Measurements from ENCODE around the gene GPR55. TPM values are rescaled to one million over a fixed set of nuclear protein-coding genes. Genes with fewer than 3 reads are reported as not detected.

The GPR55 gene
- total and polyA plus RNA-seq, 2 of the 8 experiments (the other 6 are each of a cell fraction or from before 2014, with no cell fraction given), result not detected

DNA sequence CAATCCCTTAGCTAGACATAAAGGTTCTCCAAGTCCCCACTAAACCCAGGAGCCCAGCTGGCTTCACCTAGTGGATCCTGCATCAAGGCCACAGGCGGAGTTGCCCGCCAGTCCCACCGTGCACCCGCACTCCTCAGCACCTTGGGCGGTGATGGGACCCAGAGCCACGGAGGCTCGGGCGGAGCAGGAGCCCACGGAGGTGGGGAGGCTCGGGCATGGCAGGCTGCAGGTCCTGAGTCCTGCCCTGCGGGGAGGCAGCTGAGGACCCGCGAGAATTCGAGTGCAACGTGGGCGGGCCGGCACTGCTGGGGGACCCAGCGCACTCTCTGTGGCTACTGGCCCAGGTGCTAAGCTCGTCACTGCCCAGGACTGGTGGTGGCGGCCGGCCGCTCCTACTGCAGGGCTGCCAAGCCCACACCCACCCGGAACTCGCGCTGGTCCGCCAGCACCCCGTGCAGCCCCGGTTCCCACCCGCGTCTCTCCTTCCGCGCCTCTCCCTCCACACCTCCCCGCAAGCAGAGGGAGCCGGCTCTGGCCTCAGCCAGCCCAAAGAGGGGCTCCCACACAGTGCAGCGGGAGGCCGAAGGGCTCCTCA, 39.2 kb upstream of the GPR55 start:
- Histone ChIP-seq H3K4ac (replicated peaks; ENCODE audit: insufficient read length, low read depth, low read length) (no peak overlapping the region), H4K91ac (replicated peaks; ENCODE audit: insufficient read length, low read length) (no peak overlapping the region), H3K23ac (ENCODE audit: insufficient read length) (no peak overlapping the region), H4K8ac (ENCODE audit: extremely low read depth, insufficient read depth, low read length) (no peak overlapping the region), H3K56ac (replicated peaks; ENCODE audit: insufficient read length, low read depth, low read length) (no peak overlapping the region), H2BK120ac (replicated peaks; ENCODE audit: low read depth, low read length) (no peak overlapping the region), H3K27ac (ENCODE audit: low read depth, low read length) (no peak overlapping the region), H3K4me2 (ENCODE audit: insufficient read depth in 1 of 2, low read depth in 2 of 2, low read length in 2 of 2) (no peak overlapping the region), H2BK12ac (ENCODE audit: low read depth, low read length) (no peak overlapping the region), H3K9ac (replicated peaks in 1 of 4; ENCODE audit: extremely low read depth in 1 of 4, low read depth in 3 of 4, low read length in 3 of 4) (no peak overlapping the region), H3K27me3 (replicated peaks in 1 of 4; ENCODE audit: control insufficient read depth in 3 of 4, extremely low read depth in 1 of 4, insufficient read depth in 3 of 4, low read length in 3 of 4) (no peaks in the 10 kb centered on the region; a peak in 1 of 7 replicates), H2BK20ac (ENCODE audit: low read length) (no peak overlapping the region), H3K79me2 (ENCODE audit: control insufficient read depth in 1 of 2, insufficient read depth in 2 of 2, low read length in 2 of 2) (no peaks in the 10 kb centered on the region), H3K23me2 (ENCODE audit: low read depth, low read length) (no peaks in the 10 kb centered on the region), H4K5ac (ENCODE audit: insufficient read length, low read depth, low read length) (no peak overlapping the region), H3K18ac (ENCODE audit: extremely low read depth, low read length) (no peak overlapping the region), H2AK5ac (ENCODE audit: low read depth, low read length) (no peak overlapping the region), H3K36me3 (ENCODE audit: control insufficient read depth in 2 of 4, insufficient read depth in 4 of 4, low read length in 3 of 4) (no peaks in the 10 kb centered on the region), H3K14ac (ENCODE audit: insufficient read length) (no peak overlapping the region), H3K9me3 (ENCODE audit: insufficient read depth in 2 of 2, low read depth in 1 of 2, low read length in 1 of 2) (peaks cover 0 to 5% of the 10 kb centered on the region in 2 experiments; a peak in 1 of 4 replicates), H4K20me1 (replicated peaks in 1 of 2; ENCODE audit: control insufficient read depth in 1 of 2, insufficient read depth in 2 of 2, low read length in 2 of 2) (no peaks in the 10 kb centered on the region), H2BK15ac (ENCODE audit: low read length) (no peak overlapping the region), H3K4me3 (ENCODE audit: extremely low read depth in 1 of 4, insufficient read depth in 2 of 4, low read depth in 3 of 4, low read length in 4 of 4) (no peak overlapping the region), H3K79me1 (ENCODE audit: low read depth, low read length) (no peaks in the 10 kb centered on the region), H2AFZ (ENCODE audit: low read length) (no peak overlapping the region), H3K4me1 (replicated peaks in 1 of 4; ENCODE audit: control insufficient read depth in 3 of 4, insufficient read depth in 4 of 4, low read length in 3 of 4) (no peaks in the 10 kb centered on the region), H2BK5ac (ENCODE audit: low read depth, low read length) (no peak overlapping the region)
- CTCF ChIA-PET (ENCODE audit: partially characterized antibody), result interaction anchor here (0.7 to 2.5 kb wide), 7 partner anchors 9 to 140 kb away, joined by 3 to 9 read pairs (median 4); no protein-coding TSS in a partner anchor
- 92% methylated on average over 27 of the region's 36 CpGs; no CpG with 5 or more reads in 1 of the 2 experiments for WGBS, 2 experiments (ENCODE audit: extremely low coverage in 1 of 2, insufficient coverage in 1 of 2, insufficient read length in 1 of 2, insufficient replicate concordance in 2 of 2, low coverage in 1 of 2, low lambda C conversion rate in 2 of 2, missing lambda C conversion rate in 1 of 2)
- DNase-seq (ENCODE audit: low read depth in 1 of 2, low spot score in 2 of 2) (no peak), FAIRE-seq (no peak)
- TF ChIP-seq TAF1 (IDR thresholded peaks at IDR 0.05; ENCODE audit: low read depth, low read length), result no peak
- TF ChIP-seq RBBP5 (IDR thresholded peaks at IDR 0.05; ENCODE audit: borderline replicate concordance, low read depth, low read length), result no peak
- no peak for TF ChIP-seq BCL11A (IDR thresholded peaks at IDR 0.05; ENCODE audit: low read depth in 2 of 2, low read length in 2 of 2)
- no peak for TF ChIP-seq ATF2 (IDR thresholded peaks at IDR 0.05; ENCODE audit: low read length)
- TF ChIP-seq KDM5A (IDR thresholded peaks at IDR 0.05; ENCODE audit: low read length), result no peak
- TF ChIP-seq EGR1 (IDR thresholded peaks at IDR 0.05; ENCODE audit: borderline replicate concordance, low read depth, low read length), result no peak
- POLR2A ChIA-PET (ENCODE audit: partially characterized antibody), result no interaction called here

Data from H1 (cell line).